Activated T-cell treated with anti-CD3 and anti-CD28 coated beads, Interleukin-2, amount 50 U/mL, for 48 hours (primary cell): ENCODE data around the gene HES7.
"Not testable (repeated sequence)": the region's sequence is repeated elsewhere in the genome, so short reads cannot be mapped to it uniquely, and the experiment has no call there.

ENCODE experiments used
- DNase-seq, 2 experiments: peaks; one replicate each; pipeline ENCODE4 v3.0.0-alpha.2; 2020

Gene HES7

DNA sequence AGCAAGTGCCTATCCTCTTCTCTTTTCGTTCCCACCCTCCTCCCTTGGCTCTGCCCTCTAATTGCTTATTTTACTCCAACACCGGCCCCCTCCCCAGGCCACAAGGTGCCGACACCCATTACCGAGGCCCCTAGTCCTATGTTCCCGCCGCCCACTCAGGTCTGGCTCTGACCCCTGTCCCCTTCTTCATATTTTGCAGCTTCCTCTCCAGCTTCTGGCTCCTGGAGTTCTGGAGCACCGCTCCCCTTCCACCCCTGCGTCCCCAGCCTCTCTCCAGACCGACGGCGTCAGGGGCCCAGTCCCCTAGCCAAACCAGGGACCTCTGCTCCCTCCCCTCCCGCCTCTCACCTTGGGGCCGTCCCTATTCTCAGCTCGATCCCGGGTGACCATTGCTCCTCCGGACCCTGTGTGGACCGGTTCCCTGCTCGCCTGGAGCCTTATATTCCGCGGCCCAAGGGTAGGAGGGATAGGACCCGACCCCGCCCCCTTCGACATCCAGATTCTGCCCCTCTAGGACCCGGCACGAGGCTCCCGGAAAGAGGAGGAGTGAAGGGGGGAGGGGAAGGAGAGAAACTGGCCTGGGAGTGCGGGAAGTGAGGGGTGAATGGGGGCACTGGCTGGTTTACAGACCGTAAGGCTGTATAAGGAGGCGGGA lies at the start of gene HES7:
TSS of gene HES7 (minus strand) at position 412 of the 655 bp plus-strand sequence. CDS start at position 390, 22 bp downstream.
- DNase-seq: peak in 1 of 2 experiments; percentile 36

DNA sequence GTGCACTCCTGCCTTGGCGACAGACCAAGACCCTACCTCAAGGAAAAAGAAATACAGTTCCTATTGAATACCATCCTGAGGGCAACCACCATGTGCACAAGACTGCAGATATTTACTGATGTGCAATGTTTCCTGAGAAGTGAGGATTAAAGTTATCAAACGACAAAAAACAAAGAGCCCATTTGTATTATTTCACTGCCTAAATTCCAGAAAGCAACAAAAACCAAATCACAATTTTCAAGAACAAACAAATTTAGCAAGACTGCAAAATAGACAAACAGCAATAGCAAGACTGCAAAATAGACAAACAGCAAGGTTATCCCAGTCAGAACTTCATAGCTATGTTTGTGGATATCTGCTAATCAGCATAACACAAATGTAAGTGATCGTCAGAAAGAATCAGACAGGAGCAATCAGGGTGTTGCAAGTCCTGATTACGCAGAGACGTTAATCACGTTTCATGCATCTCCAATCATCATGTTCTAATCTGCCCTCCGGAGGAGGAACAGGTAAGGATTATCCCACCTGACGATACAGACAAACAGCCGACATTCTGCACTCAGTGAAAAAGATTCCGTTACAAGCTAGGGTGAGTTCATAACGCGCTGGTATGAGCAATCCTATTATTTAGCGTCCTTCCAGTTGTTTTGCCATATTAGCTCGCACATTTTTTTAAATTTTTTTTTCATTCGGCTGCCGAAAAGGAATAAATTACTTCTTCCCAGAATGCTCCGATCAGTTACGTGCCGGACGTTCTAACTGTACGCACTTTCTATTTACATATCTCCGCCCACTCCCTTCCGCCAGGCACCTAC lies 49.4 kb upstream of the HES7 start:
- DNase-seq: peak; percentile 78 to 81

DNA sequence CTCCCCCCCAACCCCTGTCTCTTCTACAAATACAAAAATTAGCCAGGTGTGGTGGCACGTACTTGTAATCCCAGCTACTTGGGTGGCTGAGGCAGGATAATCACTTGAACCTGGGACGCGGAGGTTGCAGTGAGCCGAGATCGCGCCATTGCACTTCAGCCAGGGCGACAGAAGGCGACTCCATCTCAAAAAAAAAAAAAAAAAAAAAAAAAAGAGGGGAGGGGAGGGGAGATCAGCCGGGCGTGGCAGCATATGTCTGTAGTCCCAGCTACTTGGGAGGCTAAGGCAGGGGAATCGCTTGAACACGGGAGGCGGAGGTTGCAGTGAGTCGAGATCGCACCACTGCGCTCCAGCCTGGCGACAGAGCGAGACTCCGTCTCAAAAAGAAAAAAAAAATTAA lies 46.3 kb upstream of the HES7 start:
- not testable (repeated sequence) for DNase-seq

DNA sequence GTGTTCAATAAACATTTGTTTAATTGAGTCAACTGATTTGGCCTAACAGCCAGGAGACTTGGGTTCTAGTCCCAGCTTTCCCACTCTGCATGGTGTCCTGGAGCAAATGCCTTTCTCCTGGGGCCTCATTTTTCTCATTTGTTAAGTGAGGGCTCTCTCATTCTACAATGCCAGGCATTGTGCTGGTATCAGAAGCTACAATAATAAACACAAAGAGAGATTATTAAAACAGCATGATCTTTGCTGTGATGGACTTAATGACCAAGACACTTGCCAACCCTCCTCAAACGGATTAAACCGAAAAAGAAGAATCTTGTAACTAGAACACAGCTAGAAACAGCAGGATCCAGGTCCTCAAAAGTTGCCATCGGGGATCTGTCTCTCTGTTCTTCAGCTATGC lies 43.6 kb upstream of the HES7 start:
- no peak for DNase-seq

DNA sequence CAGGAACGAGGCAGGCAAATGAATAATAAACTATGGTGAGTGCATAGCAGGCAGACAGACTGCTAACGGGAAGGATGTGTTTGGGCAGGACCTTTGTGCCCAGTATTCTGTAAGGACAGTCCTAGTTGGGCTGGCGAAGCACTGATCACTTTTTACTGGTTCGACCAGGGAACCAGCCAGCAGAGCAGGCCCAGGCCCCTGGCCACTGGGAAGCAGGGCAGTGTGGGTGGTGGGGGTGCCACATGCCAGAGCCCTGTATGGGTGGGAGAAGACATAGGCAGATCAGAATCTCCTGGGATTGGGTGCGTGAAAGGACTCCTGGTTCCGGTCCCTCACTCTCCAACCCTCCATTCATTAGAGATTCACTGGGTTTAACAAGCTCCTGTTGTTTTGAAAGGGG lies 42.8 kb upstream of the HES7 start:
- no peak for DNase-seq

DNA sequence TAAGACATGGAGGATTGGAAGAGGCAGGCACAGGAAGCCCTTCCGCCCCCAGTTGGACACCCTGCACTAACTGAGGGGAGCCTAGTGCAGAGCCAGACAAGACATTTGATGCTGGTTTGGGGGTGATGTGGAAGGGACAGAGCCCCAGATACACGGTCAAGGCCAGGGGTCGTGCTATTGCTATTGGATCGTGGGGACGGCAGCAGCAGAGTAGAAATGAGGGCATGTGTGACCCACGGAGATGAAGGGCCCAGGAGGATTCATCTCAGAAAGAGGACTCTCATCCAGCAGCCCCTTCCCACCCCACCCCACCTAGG lies 40.9 kb upstream of the HES7 start:
- no peak for DNase-seq

DNA sequence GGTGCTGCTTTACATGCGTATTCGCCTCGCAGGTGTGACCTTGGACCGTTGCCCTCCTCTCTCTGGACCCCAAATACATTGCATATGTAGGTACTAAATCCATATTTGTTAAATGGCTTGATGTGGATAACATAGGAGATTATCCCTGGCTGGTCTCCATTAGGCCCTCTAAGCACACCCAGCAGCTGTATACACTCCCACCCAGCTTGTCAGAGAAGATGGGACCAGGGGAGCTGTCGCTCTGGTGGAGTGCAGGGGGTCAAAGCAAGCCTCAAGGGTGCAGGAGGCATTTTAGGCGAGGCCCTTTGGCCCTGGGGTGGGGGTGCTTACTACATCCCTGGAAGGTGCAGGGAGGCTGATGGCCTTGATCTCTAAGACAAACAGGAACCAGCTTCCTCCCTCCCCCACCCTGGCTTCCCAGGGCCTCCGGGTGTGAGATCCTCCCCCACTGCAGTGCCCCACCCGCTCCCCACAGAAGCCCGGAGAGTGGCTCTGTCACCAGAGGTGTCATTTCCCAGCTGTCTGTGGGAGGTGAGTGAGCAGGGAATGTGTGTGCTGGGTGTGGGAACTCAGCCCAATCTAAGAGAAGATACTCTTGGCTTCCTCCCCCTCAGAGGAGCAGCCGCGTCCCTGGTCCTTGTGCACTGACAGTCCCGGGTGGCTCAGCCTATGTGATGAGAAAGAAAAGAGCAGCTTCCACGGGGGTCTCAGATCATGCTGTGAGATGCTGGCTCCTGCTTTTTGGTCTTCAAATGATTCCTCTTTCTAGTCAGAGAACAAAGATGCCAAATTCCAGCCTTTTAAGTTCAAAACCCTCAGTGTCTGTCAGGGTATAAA lies 40.3 kb upstream of the HES7 start:
- peak; percentile 83 to 85 for DNase-seq

DNA sequence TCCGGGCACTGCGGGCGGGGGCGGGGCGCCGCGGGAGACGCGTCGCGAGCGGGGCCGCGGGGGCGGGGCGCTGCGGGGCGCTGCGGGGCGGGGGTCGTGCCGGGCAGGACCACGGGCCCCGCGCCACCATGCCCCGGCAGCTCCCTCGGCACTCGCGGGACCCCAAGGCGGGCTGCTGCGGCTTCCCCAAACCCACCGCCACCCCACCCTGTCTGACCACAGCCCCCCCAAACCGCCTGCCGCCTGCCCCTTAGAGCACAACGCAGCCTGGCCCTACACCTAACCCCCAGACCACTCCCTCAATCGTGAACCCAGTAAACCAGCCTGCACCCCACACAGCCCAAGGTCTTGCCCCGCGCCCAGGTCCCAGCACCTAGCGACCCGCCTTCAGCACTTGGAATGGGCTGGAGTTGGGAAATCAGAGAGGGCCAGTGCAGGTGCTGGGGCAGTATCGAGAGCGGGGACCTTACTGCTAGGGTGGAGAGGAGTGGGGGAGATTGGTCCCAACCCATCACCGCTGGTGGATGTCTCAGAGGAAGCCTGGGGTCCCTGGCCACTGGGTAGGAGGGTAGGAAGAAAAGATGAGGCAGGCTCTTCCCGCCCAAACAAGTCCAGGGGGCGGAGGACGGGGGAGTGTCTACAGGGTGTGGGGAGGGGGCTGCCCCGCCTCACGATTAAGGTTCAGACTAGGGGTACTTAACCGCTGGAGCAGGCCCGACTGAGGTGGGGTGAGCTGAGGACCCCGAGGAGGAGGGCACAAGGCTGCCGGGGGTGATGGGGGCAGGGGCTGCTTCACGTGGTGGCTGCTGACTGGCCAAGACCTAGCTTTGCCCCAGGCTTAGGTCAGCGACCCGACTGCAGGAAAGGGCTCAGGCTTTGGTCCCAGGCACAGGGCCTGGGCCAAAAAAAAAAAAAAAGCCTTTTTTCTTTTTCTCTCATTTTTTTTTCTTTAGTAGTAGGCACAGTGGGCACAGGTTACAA lies 39.4 kb upstream of the HES7 start:
- DNase-seq: peak; percentile 64 to 66

DNA sequence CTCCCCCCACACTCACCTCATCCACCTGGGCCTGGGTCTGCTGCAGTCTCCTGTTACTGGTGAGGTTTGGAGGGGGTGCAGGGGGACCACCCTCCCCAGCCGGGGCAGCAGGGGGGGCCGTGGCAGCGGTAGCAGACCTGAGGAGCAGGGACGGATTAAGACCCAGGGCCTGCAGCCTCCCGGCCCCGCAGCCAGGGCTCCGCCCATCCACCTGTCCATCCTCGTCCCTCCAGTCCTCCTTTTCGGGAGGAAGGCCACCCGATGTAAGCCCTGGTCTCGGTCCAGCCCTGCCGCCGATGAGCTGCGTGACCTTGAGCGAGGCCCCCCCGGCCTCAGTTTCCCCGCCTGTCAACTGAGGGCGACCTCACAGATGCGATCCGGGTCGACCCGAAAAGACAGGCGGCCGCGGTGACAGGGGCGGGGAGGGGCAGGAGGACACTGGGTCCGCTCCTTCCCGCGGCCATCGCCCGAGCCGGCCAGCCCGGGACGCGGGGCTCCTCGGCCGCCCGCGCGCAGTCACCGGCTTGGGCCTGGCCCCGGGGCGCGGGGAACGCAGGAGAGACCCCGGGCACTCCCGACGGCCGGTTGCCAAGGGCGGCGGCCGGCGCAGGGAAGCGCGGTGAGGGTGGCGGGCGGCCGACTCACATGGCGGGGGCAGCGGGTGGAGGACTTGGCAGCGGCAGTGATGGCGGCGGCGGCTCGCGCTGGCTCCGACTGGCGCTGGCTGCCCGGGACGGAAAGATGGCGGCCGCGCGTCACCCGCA lies 38.5 kb upstream of the HES7 start, which contains the start of gene VAMP2:
TSS of gene VAMP2 (minus strand) at position 716 of the 764 bp plus-strand sequence. CDS start at position 647, 69 bp downstream.
- DNase-seq: peak; percentile 81 to 87

DNA sequence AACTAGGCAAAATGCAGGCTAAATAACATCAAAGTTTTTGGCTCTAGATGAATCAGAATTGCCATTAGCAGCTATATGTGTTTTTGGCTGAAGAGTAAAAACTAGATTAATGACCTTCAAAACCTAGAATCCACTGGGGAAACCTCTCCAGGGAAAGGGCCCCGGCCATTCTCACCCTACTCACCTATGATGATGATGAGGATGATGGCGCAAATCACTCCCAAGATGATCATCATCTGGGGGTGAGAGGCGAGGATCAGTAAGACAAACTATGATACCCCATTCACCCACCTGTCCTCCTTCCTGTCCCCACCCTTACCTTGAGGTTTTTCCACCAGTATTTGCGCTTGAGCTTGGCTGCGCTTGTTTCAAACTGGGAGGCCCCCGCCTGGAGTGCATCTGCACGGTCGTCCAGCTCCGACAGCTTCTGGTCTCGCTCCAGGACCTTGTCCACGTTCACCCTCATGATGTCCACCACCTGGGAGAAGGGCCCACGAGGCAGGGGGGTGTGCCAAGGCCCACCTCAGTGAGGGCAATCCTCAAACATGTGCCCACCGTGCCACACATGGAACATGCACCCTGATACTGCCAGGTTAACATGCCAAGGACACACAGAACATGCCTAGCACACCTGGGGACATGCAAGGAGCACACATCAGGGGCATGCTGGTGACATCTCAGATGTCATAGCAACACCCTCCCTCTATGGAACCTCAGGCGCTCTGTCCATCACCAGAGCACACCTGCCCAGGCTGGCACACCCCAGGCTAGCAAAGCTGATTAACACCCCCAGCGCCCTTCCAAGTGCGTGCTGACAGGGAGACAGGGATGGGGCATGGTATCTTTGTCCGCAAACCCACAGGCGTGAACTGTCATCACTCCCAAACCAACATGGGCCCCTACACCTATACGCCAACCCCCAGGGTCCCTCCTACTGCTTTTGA lies 37.7 kb upstream of the HES7 start:
- peak; percentile 41 to 42 for DNase-seq

DNA sequence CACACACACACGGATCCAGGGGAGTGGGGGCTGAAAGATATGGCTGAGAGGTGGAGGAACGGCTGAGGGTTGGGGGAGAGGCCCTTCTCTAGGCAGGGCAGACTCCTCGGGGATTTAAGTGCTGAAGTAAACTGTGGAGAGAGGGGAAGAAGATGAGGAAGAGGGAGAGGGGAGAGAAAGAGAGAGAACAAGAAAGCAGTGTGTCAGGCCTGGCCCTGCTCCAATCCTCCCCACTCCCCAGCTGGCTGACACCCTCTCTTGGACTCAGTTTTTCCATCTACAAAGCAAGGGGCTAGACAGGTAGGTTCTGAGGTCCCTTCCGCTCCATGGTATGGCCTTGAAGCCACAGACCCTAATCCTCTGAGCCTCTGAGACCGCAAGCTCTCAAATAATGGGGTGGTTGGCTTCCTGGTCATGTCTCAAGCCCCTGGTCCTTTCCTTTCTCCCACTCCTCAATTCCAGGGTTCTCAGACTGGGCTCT lies 36.9 kb upstream of the HES7 start:
- DNase-seq: no peak

DNA sequence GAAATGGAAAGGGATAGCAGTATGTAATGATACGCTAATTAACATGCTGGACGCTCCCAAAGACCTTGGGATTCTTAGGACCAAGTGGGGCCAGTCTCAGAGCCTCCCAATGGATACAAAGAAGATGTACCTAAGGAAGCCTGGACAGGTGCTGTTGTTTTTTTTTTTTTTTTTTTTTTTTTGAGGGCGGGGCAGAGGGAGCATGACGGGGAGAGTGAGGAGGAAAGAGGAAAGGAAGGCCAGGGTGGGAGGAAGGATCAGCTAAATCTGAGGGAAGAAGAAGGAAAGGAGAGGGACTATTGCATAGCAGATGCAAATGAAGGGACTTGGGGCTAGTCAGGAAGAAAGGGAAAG lies 36.3 kb upstream of the HES7 start:
- no peak for DNase-seq

DNA sequence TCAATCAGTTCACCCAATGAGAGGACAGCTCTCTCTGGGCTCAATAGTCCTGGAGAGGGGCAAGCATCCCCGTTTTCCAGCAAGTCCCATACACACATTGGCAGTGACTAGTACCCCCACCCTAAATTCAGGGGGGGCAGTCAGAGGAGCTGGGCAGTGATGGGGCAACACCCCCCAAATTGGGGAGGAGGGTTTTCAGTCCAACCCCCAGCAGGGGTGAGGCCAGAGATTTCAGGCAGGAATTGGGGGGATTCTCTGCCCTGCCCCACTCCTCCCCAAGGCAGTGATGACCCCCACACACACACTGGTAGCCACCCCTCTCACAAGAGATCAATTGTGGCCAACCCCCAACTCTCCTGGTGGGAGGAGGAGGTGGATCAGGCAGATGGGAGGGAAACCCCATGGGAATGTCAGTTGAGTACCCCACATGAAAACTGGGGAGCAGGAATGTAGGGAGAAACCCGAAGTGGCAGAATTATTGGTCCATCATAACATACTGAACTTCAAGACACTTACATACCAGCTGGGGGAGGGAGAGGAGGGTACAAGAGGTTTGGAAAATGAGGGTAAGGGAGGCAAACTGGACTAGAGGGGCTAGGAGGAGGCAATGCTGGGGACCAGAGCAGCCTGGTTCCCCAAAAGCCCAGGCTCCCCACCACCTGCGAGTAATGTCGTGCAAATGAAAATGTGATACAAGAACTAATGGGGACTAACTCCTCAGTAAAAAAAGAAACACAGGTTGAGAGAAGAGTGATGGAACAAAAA lies 35.7 kb upstream of the HES7 start:
- no peak for DNase-seq

DNA sequence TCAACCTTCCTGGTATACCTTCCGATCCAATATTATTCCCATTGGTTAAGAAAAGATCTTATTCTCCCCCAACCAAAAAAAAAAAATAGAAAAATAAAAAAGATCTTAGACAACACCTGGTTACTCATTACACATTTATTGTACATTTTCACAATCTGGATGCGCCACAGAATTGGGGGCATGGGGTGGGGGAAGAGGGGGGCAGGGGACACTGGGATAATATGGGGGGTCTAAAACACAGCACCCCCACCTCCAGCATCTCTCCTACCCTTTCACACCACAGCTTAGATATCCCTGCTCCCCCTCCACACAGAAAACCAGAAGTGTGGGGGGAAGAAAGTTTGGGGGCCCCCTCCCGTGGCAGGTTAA lies 35.1 kb upstream of the HES7 start:
- no peak for DNase-seq

DNA sequence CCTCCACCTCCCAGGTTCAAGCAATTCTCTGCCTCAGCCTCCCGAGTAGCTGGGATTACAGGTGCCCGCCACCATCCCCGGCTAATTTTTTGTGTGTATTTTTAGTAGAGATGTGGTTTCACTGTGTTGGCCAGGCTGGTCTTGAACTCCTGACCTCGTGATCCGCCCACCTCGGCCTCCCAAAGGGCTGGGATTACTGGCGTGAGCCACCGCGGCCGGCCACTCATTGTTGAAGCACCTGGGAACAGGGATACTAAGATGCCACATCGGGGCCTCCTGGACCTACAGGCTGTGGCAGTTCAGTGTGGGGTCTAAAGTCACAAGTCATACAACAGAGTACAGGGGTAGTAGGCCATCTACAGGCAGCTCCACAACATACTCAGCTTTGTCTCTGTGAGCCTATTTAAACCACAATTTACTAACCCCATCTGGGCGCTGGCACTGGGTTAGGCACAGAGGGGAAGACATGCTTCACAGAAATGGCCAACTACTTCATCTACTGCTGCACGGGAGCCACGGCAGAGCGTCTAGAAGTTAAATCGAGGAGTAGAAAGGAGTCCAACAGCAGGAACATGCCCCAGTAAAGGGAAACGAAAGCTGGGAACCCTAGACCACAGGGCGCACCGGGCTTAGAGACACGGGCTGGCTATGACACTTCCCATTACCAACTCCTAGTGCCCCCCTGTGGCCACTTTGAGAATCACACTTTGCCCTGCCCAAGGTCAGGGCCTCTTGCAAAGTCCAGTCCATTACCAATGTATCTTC lies 34.5 kb upstream of the HES7 start:
- DNase-seq: peak; percentile 93 to 94

DNA sequence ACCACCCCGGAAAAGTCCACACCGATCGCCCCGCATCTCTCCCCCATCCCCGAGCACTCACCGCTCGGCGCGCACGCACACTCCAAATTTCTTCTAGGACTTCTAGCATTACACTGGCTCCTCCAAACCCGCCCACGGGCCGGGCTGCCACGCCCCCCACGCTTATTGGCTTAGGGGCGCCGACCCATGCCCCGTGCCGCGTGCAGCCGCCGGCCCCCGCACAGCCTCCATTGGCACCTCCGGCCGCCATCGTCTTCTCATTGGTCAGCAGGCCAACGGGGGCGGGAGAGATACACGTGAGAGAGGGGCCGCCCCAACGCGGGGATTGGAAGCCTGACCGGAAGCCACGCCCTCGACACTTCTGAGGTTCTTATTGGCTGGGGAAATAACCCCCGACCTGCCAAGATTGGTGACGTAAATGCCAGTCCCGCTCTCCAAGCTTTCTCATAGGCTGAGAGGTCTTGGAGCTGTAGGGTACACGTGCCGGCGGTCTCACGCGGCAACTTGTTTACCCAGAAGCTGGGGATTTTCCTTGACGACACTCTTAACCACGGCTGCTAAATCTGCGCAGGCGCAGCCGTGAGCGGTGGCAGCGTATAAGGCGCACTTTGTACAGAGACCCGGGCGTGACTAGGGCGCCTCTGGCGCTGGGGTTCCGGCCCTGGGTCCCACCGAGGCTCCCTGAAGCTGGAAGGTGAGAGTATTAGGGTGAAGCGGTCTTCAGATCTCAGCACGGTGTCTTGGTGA lies 32.5 kb upstream of the HES7 start:
- DNase-seq: peak; percentile 100

DNA sequence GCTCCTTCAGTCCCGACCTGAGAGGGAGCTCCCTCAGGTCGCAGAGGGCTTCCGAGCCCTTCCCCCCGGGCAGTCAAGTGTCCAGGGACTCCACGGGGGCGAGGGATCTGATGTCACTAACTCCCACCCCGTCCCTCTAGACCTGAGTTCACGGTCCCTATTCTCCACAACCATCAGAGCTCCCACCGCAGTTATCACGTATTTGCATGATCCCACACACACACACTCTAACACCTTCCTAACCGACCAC lies 32.0 kb upstream of the HES7 start:
- no peak for DNase-seq
